Choroid plexus epithelial cell (primary cell): Measurements from ENCODE around the gene PRKACG.
A peak's percentile ranks its signal among the peaks of the same experiment; 100 is the strongest.

ENCODE experiments used
- DNase-seq: peaks from one replicate; pipeline ENCODE4 v3.0.0-alpha.2; 2010; ENCODE audit warnings: low read depth
- H3K4me3 ChIP-seq: 2 replicates; pipeline ENCODE4 v1.5.1; 2011; ENCODE audit warnings: low read depth, mild to moderate bottlenecking, control low read depth, low read length, moderate library complexity
- TF ChIP-seq, protein P1 (sequence below): conservative IDR thresholded peaks from 2 replicates; pipeline ENCODE4 v1.5.1; 2011; ENCODE audit warnings: low read depth, mild to moderate bottlenecking, control low read depth, inconsistent platforms, low read length, moderate library complexity

Gene PRKACG

DNA sequence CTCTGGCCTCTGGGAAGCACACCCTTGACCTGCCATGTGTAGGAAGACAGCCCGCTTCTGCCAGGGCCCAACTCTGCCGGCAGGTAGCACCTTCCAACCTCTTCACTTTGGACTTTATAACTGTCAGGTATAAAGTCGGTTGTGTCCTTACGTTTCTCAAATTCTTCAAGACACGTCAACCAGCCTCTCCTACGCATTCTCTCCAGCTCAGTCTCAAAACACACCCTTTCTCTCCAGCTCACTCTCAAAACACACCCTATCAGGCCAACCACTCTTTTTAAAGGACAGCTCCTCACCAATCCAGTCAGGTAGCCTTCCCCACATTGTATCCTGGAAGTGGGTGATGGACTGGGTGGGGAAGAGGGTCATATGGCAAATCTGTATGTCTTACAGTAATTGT lies 35.2 kb upstream of the PRKACG start:
- TF ChIP-seq, protein P1, sequence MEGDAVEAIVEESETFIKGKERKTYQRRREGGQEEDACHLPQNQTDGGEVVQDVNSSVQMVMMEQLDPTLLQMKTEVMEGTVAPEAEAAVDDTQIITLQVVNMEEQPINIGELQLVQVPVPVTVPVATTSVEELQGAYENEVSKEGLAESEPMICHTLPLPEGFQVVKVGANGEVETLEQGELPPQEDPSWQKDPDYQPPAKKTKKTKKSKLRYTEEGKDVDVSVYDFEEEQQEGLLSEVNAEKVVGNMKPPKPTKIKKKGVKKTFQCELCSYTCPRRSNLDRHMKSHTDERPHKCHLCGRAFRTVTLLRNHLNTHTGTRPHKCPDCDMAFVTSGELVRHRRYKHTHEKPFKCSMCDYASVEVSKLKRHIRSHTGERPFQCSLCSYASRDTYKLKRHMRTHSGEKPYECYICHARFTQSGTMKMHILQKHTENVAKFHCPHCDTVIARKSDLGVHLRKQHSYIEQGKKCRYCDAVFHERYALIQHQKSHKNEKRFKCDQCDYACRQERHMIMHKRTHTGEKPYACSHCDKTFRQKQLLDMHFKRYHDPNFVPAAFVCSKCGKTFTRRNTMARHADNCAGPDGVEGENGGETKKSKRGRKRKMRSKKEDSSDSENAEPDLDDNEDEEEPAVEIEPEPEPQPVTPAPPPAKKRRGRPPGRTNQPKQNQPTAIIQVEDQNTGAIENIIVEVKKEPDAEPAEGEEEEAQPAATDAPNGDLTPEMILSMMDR = no peak
- no peak for DNase-seq
- no peak overlapping the region for H3K4me3 ChIP-seq

DNA sequence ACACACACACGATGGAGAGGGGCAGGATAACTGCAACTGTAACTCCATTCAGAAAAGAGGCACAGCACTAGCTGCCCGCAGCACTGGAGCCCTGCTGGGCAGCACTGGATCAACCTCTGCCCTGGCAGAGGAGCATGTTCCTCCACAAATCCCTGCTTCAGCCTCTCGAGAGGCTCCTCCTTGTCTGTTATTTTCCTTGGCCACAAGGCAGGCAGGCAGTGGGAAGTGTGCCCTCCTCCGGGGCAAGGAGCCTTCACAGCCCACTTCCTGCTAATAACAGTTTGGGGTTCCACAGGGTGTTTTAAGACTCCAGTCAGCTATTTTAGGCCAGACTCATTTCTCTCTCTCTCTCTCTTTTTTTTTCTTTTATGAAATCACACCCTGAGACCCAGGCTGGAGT lies 33.5 kb upstream of the PRKACG start:
- TF ChIP-seq, protein P1 = no peak
- peak; percentile 47 for DNase-seq
- no peak overlapping the region for H3K4me3 ChIP-seq

DNA sequence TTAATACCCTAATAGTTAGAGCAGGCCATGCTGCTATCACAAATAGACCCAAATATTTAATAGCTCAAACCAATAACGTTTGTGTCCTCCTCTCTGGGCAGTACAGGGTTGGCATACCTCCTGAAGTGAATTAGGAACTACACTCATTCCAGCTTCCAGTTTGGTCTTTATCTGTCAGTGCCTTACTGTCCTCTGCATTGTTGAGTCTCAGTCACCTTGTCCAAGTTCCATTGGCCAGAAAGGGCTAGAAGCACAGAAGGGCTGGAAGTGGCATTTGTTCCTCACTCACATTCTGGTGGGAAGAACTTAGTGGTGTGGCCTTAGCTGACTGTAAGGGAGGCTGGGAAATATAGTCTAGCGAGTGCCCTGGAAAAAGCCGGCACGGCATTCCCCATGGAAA lies 32.8 kb upstream of the PRKACG start:
- no peak for DNase-seq
- TF ChIP-seq, protein P1 = no peak
- no peak overlapping the region for H3K4me3 ChIP-seq

DNA sequence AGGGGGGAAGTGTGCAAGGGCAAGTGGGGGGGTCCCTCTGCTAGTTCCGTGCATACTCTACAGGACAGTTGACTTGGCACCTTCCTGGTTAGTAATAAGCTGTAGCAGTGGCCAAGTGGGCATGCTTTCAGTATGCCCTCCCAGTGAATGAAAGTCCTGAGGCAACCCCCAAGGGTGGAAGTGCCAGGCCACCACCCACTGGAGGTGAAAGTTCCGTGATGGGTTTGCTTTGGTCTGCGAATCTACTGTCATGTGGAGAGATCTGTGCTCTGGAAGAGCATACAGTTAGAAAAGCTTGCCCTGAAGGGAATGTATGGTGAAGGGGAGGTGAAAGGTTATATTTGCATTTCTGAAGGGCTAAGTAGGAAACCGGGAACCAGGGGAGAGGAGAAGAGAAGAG lies 31.9 kb upstream of the PRKACG start:
- H3K4me3 ChIP-seq = no peak overlapping the region
- TF ChIP-seq, protein P1 = no peak
- DNase-seq = no peak

DNA sequence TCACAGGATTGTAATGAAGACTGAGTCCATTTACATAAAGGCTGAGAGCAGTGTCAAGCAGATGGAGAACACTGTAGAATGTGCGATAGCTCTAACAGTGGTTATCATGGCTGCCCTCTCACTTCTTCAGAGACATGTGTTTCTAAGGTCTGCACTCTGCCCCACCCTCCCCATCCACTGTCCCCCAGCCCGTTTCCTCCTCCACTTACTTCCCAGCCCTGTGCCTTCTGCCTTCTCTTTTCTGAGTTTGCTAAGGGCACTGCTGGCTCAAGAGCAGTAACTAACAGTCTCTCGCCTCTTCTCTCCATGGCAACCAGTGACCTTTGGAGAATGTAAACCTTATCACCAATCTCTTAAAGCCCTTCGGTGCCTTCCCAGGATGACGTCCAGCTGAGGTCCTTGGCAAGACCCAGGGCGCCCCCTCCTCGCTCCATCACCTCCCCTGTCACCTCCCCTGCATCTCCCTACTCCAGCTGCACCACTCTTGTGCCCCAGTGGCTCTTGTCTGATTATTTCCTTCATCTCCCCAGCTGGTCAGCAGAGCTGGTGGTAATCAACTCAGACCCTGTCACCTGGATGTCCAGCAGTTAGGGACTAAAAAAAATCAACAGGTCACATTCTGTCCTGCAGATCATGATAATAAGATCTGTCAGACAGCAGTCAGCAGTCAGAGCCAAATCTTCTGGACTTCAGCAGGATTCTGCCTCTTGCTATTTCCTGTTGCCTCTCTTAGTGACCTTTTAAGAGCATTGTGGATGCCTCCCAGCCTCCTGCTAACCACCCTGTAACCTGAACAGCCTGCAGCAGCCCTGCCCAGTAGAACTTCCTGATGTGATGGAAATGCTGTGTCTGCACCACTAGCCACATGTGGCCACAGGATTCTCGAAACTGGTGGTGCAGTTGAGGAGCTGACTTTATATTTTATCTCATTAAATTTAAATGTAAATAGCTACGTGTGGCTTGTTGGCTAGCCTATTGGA lies 30.6 kb upstream of the PRKACG start:
- H3K4me3 ChIP-seq = no peak overlapping the region
- DNase-seq = peak; percentile 96
- TF ChIP-seq, protein P1 = no peak

GRCh38 chr9:69040646-69041045 lies 26.7 kb upstream of the PRKACG start:
- TF ChIP-seq, protein P1 = no peak
- H3K4me3 ChIP-seq = no peak overlapping the region
- no peak for DNase-seq

DNA sequence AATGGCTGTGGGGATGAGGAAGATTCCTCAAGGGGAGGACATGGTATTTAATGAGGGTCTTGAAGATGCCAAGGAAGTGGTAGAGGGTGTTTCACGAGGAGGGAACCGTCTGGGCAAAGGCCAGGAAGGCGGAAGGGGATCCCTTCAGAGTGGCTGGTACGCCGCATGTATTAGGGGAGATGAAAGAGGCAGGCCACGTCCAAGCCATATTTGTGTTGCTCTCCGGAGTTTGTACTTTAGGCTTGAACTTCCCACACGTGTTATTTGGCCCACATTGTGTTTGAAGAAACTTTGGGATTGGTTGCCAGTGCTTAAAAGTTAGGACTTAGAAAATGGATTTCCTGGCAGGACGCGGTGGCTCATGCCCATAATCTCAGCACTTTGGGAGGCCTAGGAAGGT lies 22.9 kb upstream of the PRKACG start:
- DNase-seq = no peak
- TF ChIP-seq, protein P1 = no peak
- peak overlapping the region; percentile 68 for H3K4me3 ChIP-seq
